Measurements from ENCODE around the gene BCKDHB. TPM values are rescaled to one million over a fixed set of nuclear protein-coding genes. Genes with fewer than 3 reads are reported as not detected.
"Not testable (repeated sequence)": the region's sequence is repeated elsewhere in the genome, so short reads cannot be mapped to it uniquely, and the experiment has no call there.

Gene BCKDHB
- polyA plus RNA-seq, 4 donors = 13.0 to 27.0 (median 14.8) TPM

DNA sequence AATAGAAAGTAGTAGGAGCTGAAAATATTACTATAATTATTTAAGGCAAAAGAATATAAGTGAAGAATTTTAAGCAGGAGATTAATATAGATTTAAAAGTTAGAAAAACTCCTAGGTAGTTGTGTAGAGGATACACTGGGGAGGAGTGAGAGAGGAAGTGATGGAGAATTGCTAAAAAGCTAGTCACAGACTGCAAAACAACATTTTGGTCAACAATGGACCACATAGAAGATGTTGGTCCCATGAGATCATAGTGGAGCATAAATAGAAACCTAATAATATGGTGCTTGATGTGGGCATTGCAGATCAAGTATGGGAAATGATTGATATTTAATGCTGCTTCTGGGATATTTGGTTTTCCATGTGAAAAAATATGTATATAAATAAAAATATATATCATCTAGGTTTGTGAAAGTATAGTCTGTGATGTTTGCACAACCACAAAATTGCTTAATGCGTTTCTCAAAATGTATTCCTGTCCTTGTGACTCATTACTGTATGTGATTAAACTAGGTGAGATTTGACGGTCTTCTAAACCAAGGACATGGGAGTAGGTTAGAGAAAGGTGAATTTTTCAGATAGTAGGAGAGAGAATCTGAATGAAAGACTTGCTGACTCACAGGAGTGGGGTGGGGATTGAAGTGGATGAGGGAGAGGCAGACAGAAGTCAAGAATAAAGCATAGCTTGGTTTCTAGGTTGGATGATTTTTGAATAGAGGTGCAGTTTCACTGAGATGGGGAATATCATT, 174.0 kb downstream of the BCKDHB start:
- 73 to 80% (median 78%) methylated on average over 2 of the region's 2 CpGs for WGBS, 3 donors
- DNase-seq (no peak), FAIRE-seq (no peak)
- no peak overlapping the region for H3K27ac ChIP-seq (ENCODE audit: low read depth in 1 of 3, low read length in 2 of 3)
- no peaks in the 10 kb centered on the region for H3K36me3 ChIP-seq (ENCODE audit: control insufficient read depth in 3 of 3, insufficient read depth in 2 of 3, low read depth in 1 of 3, low read length in 3 of 3)
- no peaks in the 10 kb centered on the region for H3K4me1 ChIP-seq (ENCODE audit: control insufficient read depth in 3 of 3, insufficient read depth in 2 of 3, low read depth in 1 of 3, low read length in 2 of 3)
- no peaks in the 10 kb centered on the region for H3K9me3 ChIP-seq (ENCODE audit: control insufficient read depth in 2 of 2, insufficient read depth in 1 of 2, low read depth in 1 of 2, low read length in 1 of 2)
- H3K4me3 ChIP-seq (ENCODE audit: low read depth in 1 of 3, low read length in 3 of 3) = no peak overlapping the region
- H3K27me3 ChIP-seq (ENCODE audit: control insufficient read depth in 3 of 3, insufficient read depth in 3 of 3, low read length in 3 of 3) = no peaks in the 10 kb centered on the region

DNA sequence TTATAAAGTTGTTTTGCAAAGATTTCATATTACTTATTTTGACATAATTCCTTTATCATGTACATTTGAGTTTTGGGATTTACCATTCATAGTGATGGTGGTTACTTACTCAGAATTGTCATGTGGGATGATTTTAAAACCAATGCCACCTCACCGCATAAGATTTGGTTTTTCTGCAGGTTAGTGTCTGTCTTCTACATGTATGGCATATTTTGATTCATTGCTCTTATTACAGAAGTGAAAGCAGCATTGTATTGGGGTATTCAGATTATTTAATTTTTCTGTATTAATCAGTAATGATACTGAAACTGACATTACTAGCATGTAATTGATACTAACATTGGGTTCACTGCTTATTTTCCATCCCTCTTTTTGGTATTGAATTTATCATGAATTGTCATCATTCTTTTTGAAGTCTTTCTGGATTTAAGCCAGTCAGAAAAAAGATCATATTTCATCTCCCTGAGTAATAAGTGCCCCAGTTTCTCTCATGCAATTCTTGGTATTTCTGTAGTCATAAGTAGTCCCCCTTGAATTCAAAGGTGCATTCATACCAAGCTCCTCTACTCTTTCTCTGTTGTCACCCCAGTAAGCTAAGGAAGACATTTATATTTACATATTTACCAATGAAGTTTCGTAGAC, 176.6 kb downstream of the BCKDHB start:
- FAIRE-seq (no peak), DNase-seq (no peak)
- no peak overlapping the region for H3K4me3 ChIP-seq (ENCODE audit: low read depth in 1 of 3, low read length in 3 of 3)
- no peaks in the 10 kb centered on the region for H3K4me1 ChIP-seq (ENCODE audit: control insufficient read depth in 3 of 3, insufficient read depth in 2 of 3, low read depth in 1 of 3, low read length in 2 of 3)
- no peaks in the 10 kb centered on the region for H3K36me3 ChIP-seq (ENCODE audit: control insufficient read depth in 3 of 3, insufficient read depth in 2 of 3, low read depth in 1 of 3, low read length in 3 of 3)
- no peaks in the 10 kb centered on the region for H3K9me3 ChIP-seq (ENCODE audit: control insufficient read depth in 2 of 2, insufficient read depth in 1 of 2, low read depth in 1 of 2, low read length in 1 of 2)
- no peaks in the 10 kb centered on the region for H3K27me3 ChIP-seq (ENCODE audit: control insufficient read depth in 3 of 3, insufficient read depth in 3 of 3, low read length in 3 of 3)
- 83 to 90% (median 88%) methylated on average over 2 of the region's 2 CpGs for WGBS, 3 donors
- H3K27ac ChIP-seq (ENCODE audit: low read depth in 1 of 3, low read length in 2 of 3) = no peak overlapping the region

DNA sequence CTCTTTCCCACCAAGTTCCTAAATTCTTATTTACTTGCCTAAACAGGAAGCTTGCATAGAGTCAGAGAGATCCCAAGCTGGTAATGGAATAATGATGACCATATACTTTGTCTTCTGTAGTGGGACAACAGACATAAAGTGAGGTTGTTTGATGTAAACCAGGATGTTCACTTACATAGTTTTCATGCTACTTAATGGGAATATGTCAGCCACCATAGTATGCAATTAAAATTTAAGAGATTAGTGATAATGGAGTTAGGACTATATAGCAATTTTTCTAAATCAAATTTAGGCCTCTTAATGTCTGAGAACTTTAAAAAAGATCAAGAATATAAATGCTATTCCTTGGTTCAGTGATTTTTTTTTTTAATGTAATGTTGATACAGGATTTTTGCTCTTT, 180.6 kb downstream of the BCKDHB start:
- FAIRE-seq (no peak), DNase-seq (no peak)
- Histone ChIP-seq H3K27ac (ENCODE audit: low read depth in 1 of 3, low read length in 2 of 3) (no peak overlapping the region), H3K4me1 (ENCODE audit: control insufficient read depth in 3 of 3, insufficient read depth in 2 of 3, low read depth in 1 of 3, low read length in 2 of 3) (no peaks in the 10 kb centered on the region), H3K27me3 (ENCODE audit: control insufficient read depth in 3 of 3, insufficient read depth in 3 of 3, low read length in 3 of 3) (no peaks in the 10 kb centered on the region), H3K9me3 (ENCODE audit: control insufficient read depth in 2 of 2, insufficient read depth in 1 of 2, low read depth in 1 of 2, low read length in 1 of 2) (peaks cover 0 to 3% of the 10 kb centered on the region in 2 donors), H3K4me3 (ENCODE audit: low read depth in 1 of 3, low read length in 3 of 3) (no peak overlapping the region), H3K36me3 (ENCODE audit: control insufficient read depth in 3 of 3, insufficient read depth in 2 of 3, low read depth in 1 of 3, low read length in 3 of 3) (no peaks in the 10 kb centered on the region)

DNA sequence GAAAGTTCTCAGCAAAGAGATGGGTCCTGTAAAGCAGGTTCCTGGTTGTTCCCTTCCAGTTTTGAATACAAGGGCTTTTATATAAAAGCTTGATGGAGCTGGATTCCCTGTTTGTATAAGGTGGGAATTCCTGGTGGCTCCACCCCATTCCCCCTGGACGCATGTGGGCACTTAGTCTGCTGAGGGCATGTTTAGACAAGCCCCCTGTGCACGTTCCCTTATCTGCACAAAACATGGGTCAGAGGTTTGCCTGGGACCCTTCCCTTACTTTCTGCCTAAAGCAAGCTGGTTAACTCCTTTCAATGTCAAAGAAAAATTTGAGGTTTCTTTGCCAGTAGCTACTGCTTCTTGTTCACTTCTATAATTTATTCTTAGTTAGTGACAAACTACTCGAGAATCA, 181.1 kb downstream of the BCKDHB start:
- Histone ChIP-seq H3K9me3 (ENCODE audit: control insufficient read depth in 2 of 2, insufficient read depth in 1 of 2, low read depth in 1 of 2, low read length in 1 of 2) (peaks cover 0 to 4% of the 10 kb centered on the region in 2 donors), H3K36me3 (ENCODE audit: control insufficient read depth in 3 of 3, insufficient read depth in 2 of 3, low read depth in 1 of 3, low read length in 3 of 3) (no peaks in the 10 kb centered on the region), H3K4me3 (ENCODE audit: low read depth in 1 of 3, low read length in 3 of 3) (no peak overlapping the region), H3K27me3 (ENCODE audit: control insufficient read depth in 3 of 3, insufficient read depth in 3 of 3, low read length in 3 of 3) (no peaks in the 10 kb centered on the region), H3K27ac (ENCODE audit: low read depth in 1 of 3, low read length in 2 of 3) (no peak overlapping the region), H3K4me1 (ENCODE audit: control insufficient read depth in 3 of 3, insufficient read depth in 2 of 3, low read depth in 1 of 3, low read length in 2 of 3) (no peaks in the 10 kb centered on the region)
- DNase-seq (no peak), FAIRE-seq (no peak)
- 92 to 93% (median 93%) methylated on average over 3 of the region's 3 CpGs for WGBS, 3 donors

DNA sequence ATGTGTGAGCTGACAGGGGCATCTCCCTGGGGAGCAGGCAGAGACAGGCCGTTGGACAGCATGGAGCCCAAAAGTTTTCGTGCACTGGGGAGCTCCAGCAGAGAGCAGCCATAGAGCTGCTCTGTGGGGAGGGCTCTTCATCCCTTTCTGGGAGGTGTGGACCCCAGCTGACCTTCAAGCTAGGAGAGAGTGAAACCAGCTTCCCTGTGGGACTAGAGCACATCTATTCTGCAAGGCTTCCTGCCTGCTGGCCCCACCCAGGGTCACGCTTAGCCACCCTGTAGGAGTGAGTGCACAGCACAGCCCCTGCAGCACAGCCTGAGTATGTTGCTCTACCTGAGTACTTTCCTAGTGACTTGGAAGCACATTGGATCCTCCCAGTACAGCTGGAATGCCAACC, 183.3 kb downstream of the BCKDHB start:
- Histone ChIP-seq H3K27me3 (ENCODE audit: control insufficient read depth in 3 of 3, insufficient read depth in 3 of 3, low read length in 3 of 3) (no peaks in the 10 kb centered on the region), H3K9me3 (ENCODE audit: control insufficient read depth in 2 of 2, insufficient read depth in 1 of 2, low read depth in 1 of 2, low read length in 1 of 2) (peaks cover 0 to 18% of the 10 kb centered on the region in 2 donors), H3K36me3 (ENCODE audit: control insufficient read depth in 3 of 3, insufficient read depth in 2 of 3, low read depth in 1 of 3, low read length in 3 of 3) (peaks cover 0 to 6% (median 0%) of the 10 kb centered on the region in 3 donors), H3K4me3 (ENCODE audit: low read depth in 1 of 3, low read length in 3 of 3) (no peak overlapping the region), H3K4me1 (ENCODE audit: control insufficient read depth in 3 of 3, insufficient read depth in 2 of 3, low read depth in 1 of 3, low read length in 2 of 3) (no peaks in the 10 kb centered on the region), H3K27ac (ENCODE audit: low read depth in 1 of 3, low read length in 2 of 3) (no peak overlapping the region)
- FAIRE-seq = no peak
- 57 to 67% (median 64%) methylated on average over 3 of the region's 3 CpGs for WGBS, 3 donors
- no peak for DNase-seq

DNA sequence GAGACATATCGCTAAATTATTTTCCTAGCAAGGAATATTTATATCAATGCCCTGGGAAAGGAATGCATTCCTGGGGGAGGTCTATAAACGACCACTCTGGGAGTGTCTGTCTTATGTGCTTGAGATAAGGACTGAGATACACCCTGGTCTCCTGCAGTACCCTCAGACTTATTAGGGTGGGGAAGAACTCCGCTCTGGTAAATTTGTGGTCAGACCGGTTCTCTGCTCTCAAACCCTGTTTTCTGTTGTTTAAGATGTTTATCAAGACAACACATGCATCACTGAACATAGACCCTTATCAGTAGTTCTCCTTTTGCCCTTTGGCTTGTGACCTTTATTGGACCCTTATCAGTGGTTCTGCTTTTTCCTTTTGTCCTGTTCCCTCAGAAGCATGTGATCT, 188.1 kb downstream of the BCKDHB start:
- H3K27me3 ChIP-seq (ENCODE audit: control insufficient read depth in 3 of 3, insufficient read depth in 3 of 3, low read length in 3 of 3); FAIRE-seq; H3K4me1 ChIP-seq (ENCODE audit: control insufficient read depth in 3 of 3, insufficient read depth in 2 of 3, low read depth in 1 of 3, low read length in 2 of 3); H3K27ac ChIP-seq (ENCODE audit: low read depth in 1 of 3, low read length in 2 of 3); H3K36me3 ChIP-seq (ENCODE audit: control insufficient read depth in 3 of 3, insufficient read depth in 2 of 3, low read depth in 1 of 3, low read length in 3 of 3); H3K4me3 ChIP-seq (ENCODE audit: low read depth in 1 of 3, low read length in 3 of 3); DNase-seq: not testable (repeated sequence)
- peaks cover 0 to 32% of the 10 kb centered on the region in 2 donors for H3K9me3 ChIP-seq (ENCODE audit: control insufficient read depth in 2 of 2, insufficient read depth in 1 of 2, low read depth in 1 of 2, low read length in 1 of 2)
- WGBS, 3 donors = 82 to 92% (median 88%) methylated on average over 4 of the region's 4 CpGs

DNA sequence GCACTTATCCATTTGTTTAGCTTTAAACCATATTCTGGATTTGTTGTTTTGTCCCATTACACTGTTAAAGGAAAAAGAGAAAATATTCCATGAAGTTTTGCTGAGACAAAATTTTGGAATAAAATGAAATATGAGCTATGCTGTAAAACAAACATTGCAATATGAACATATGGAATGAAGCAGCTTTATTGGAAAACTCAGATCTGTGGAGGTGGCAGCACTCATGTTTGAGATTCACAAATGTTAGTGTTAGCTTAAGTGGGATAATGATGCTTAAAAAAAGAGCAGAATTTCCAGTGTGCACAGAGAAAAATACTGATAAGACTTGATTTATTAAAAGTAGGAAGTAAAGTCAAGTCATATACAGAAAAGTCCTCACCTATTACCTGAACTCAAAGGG, 196.2 kb downstream of the BCKDHB start:
- DNase-seq (no peak), FAIRE-seq (no peak)
- Histone ChIP-seq H3K4me3 (ENCODE audit: low read depth in 1 of 3, low read length in 3 of 3) (no peak overlapping the region), H3K36me3 (ENCODE audit: control insufficient read depth in 3 of 3, insufficient read depth in 2 of 3, low read depth in 1 of 3, low read length in 3 of 3) (no peaks in the 10 kb centered on the region), H3K27ac (ENCODE audit: low read depth in 1 of 3, low read length in 2 of 3) (no peak overlapping the region), H3K27me3 (ENCODE audit: control insufficient read depth in 3 of 3, insufficient read depth in 3 of 3, low read length in 3 of 3) (no peaks in the 10 kb centered on the region), H3K9me3 (ENCODE audit: control insufficient read depth in 2 of 2, insufficient read depth in 1 of 2, low read depth in 1 of 2, low read length in 1 of 2) (peaks cover 0 to 10% of the 10 kb centered on the region in 2 donors), H3K4me1 (ENCODE audit: control insufficient read depth in 3 of 3, insufficient read depth in 2 of 3, low read depth in 1 of 3, low read length in 2 of 3) (no peaks in the 10 kb centered on the region)

DNA sequence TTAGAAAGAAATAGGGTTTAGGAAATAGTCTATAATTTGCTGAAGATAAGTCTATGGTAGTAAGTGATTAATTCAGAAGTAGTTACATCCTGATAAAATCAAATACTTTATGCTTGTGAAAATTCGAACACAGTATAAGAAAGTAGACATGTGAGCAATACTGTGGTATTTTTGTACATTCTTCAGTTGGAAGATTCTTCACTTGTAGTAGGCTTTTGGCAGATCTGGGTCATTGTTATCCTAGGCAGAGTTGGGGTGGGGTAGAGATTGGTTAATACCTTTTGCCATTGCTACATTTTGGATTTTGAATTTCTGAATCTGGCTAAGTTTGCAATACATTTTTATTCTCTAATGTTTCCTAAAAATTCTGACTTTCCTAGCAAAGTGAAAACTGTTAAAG, 197.5 kb downstream of the BCKDHB start:
- FAIRE-seq (no peak), DNase-seq (no peak)
- Histone ChIP-seq H3K36me3 (ENCODE audit: control insufficient read depth in 3 of 3, insufficient read depth in 2 of 3, low read depth in 1 of 3, low read length in 3 of 3) (no peaks in the 10 kb centered on the region), H3K4me3 (ENCODE audit: low read depth in 1 of 3, low read length in 3 of 3) (no peak overlapping the region), H3K27me3 (ENCODE audit: control insufficient read depth in 3 of 3, insufficient read depth in 3 of 3, low read length in 3 of 3) (no peaks in the 10 kb centered on the region), H3K4me1 (ENCODE audit: control insufficient read depth in 3 of 3, insufficient read depth in 2 of 3, low read depth in 1 of 3, low read length in 2 of 3) (no peaks in the 10 kb centered on the region), H3K27ac (ENCODE audit: low read depth in 1 of 3, low read length in 2 of 3) (no peak overlapping the region), H3K9me3 (ENCODE audit: control insufficient read depth in 2 of 2, insufficient read depth in 1 of 2, low read depth in 1 of 2, low read length in 1 of 2) (peaks cover 0 to 7% of the 10 kb centered on the region in 2 donors)
- WGBS, 3 donors = 7 to 55% (median 37%) methylated on average over 1 of the region's 1 CpG

DNA sequence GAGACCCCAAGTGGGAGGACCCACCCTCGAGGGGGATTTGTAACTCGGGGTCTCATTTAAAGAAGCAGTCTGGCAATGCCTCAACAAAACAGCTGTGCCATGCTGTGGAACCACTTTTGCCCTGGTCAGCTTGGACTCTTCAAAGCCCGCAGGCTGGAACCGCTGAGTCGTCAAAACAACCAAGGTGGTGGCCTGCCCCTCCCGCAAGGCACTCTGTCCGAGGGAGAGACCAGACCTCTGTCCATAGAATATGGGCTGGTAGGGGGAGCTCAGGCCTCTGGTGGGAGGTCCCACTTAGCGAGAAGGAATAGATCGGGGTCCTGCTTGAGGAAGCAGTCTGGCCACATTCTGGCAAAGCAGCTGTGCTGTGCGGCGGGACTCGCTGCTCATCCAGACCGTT, 208.1 kb downstream of the BCKDHB start:
- peaks cover 0 to 3% (median 0%) of the 10 kb centered on the region in 3 donors for H3K36me3 ChIP-seq (ENCODE audit: control insufficient read depth in 3 of 3, insufficient read depth in 2 of 3, low read depth in 1 of 3, low read length in 3 of 3)
- H3K4me1 ChIP-seq (ENCODE audit: control insufficient read depth in 3 of 3, insufficient read depth in 2 of 3, low read depth in 1 of 3, low read length in 2 of 3) = no peaks in the 10 kb centered on the region
- H3K4me3 ChIP-seq (ENCODE audit: low read depth in 1 of 3, low read length in 3 of 3) = no peak overlapping the region
- H3K27me3 ChIP-seq (ENCODE audit: control insufficient read depth in 3 of 3, insufficient read depth in 3 of 3, low read length in 3 of 3) = no peaks in the 10 kb centered on the region
- DNase-seq (no peak), FAIRE-seq (no peak)
- H3K9me3 ChIP-seq (ENCODE audit: control insufficient read depth in 2 of 2, insufficient read depth in 1 of 2, low read depth in 1 of 2, low read length in 1 of 2) = peaks cover 0 to 7% of the 10 kb centered on the region in 2 donors
- WGBS, 3 donors = 95 to 98% (median 98%) methylated on average over 13 of the region's 13 CpGs
- no peak overlapping the region for H3K27ac ChIP-seq (ENCODE audit: low read depth in 1 of 3, low read length in 2 of 3)
